Measurements from ENCODE around the gene MYH14. TPM values are rescaled to one million over a fixed set of nuclear protein-coding genes. Genes with fewer than 3 reads are reported as not detected.

The MYH14 gene
- total and polyA plus RNA-seq, 9 of the 15 experiments (the other 6 are each of a cell fraction or from before 2014, with no cell fraction given): 0.04 to 0.86 (median 0.19) TPM; not detected in 2

DNA sequence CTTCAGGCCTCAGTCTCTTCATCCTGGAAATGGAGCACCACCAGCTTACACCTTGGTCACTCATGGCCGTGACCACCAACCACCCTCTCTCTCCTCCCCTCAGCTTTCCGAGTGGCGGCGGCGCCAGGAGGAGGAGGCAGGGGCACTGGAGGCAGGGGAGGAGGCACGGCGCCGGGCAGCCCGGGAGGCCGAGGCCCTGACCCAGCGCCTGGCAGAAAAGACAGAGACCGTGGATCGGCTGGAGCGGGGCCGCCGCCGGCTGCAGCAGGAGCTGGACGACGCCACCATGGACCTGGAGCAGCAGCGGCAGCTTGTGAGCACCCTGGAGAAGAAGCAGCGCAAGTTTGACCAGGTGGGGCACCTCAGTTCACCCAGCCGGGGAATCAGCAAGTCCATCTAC lies 78.1 kb downstream of the MYH14 start:
- Histone ChIP-seq H3K27ac (ENCODE audit: extremely low read depth, low read depth, low read length) (no peak overlapping the region), H3K4me3 (no peak overlapping the region), H3K9me1 (ENCODE audit: control insufficient read depth, insufficient read depth, low read length) (no peaks in the 10 kb centered on the region), H3K9me3 (replicated peaks; ENCODE audit: control insufficient read depth, insufficient read depth, low read depth, low read length) (peaks cover 3% of the 10 kb centered on the region), H3K9ac (ENCODE audit: insufficient read depth in 1 of 2, low read depth in 2 of 2, low read length in 2 of 2) (no peak overlapping the region), H4K20me1 (replicated peaks; ENCODE audit: control insufficient read depth, insufficient read depth, low read length) (no peaks in the 10 kb centered on the region), H3K4me1 (replicated peaks in 1 of 2; ENCODE audit: control insufficient read depth in 2 of 2, insufficient read depth in 2 of 2, low read length in 2 of 2) (peaks cover 0 to 20% of the 10 kb centered on the region in 2 experiments; a peak in 2 of 5 replicates), H3K79me2 (ENCODE audit: control insufficient read depth, insufficient read depth, low read length) (no peaks in the 10 kb centered on the region), H2AFZ (ENCODE audit: low read depth, low read length) (no peak overlapping the region; the same call in 1 of the 2 replicates), H3K36me3 (ENCODE audit: control insufficient read depth, insufficient read depth, low read length) (no peaks in the 10 kb centered on the region), H3K4me2 (ENCODE audit: insufficient read depth, low read length) (no peak overlapping the region), H3K27me3 (ENCODE audit: control insufficient read depth in 2 of 2, insufficient read depth in 2 of 2, low read length in 2 of 2) (peaks cover 8 to 27% of the 10 kb centered on the region in 2 experiments; a peak in 4 of 5 replicates)
- DNase-seq (ENCODE audit: extremely low read depth in 1 of 4, low spot score in 3 of 4) (no peak), FAIRE-seq (no peak), ATAC-seq (no peak)
- no TSS peak for BruUV-seq (replicated peaks)
- in situ Hi-C loops (cut with MboI): no loop called here
- ChIA-PET POLR2A (interaction anchor here (1.0 kb wide), 1 partner anchor 10 kb away, joined by 3 read pairs; no protein-coding TSS in a partner anchor), CTCF (ENCODE audit: low intra/inter-chr PET ratio) (no interaction called here)
- 21% methylated on average over 21 of the region's 22 CpGs for WGBS (ENCODE audit: insufficient coverage, low coverage, missing lambda C conversion rate)
- intact Hi-C loops (cut with micrococcal nuclease): no loop called here
- no peak for TF ChIP-seq ZNF41 (CRISPR knock-in tag; conservative IDR thresholded peaks at IDR 0.05)
- TF ChIP-seq ZNF347 (CRISPR knock-in tag; IDR thresholded peaks at IDR 0.05; ENCODE audit: low read depth): no peak
- TF ChIP-seq STAG1 (CRISPR knock-in tag; IDR thresholded peaks at IDR 0.05; ENCODE audit: borderline replicate concordance): no peak
- no peak for TF ChIP-seq CBX1 (IDR thresholded peaks at IDR 0.05; ENCODE audit: low read depth)
- TF ChIP-seq TAF1 (IDR thresholded peaks at IDR 0.05; ENCODE audit: control insufficient read depth, extremely low read depth, insufficient read depth, low read length, severe bottlenecking): no peak
- TF ChIP-seq MAFG (tag; conservative IDR thresholded peaks at IDR 0.05): no peak
- TF ChIP-seq KAT2B (IDR thresholded peaks at IDR 0.05; ENCODE audit: low read depth, low read length): no peak
- TF ChIP-seq SIN3B (IDR thresholded peaks at IDR 0.05; ENCODE audit: low read depth): no peak
- no peak for TF ChIP-seq PCBP2 (IDR thresholded peaks at IDR 0.05; ENCODE audit: low read depth, low read length, poor library complexity, severe bottlenecking)
- TF ChIP-seq, protein P1, sequence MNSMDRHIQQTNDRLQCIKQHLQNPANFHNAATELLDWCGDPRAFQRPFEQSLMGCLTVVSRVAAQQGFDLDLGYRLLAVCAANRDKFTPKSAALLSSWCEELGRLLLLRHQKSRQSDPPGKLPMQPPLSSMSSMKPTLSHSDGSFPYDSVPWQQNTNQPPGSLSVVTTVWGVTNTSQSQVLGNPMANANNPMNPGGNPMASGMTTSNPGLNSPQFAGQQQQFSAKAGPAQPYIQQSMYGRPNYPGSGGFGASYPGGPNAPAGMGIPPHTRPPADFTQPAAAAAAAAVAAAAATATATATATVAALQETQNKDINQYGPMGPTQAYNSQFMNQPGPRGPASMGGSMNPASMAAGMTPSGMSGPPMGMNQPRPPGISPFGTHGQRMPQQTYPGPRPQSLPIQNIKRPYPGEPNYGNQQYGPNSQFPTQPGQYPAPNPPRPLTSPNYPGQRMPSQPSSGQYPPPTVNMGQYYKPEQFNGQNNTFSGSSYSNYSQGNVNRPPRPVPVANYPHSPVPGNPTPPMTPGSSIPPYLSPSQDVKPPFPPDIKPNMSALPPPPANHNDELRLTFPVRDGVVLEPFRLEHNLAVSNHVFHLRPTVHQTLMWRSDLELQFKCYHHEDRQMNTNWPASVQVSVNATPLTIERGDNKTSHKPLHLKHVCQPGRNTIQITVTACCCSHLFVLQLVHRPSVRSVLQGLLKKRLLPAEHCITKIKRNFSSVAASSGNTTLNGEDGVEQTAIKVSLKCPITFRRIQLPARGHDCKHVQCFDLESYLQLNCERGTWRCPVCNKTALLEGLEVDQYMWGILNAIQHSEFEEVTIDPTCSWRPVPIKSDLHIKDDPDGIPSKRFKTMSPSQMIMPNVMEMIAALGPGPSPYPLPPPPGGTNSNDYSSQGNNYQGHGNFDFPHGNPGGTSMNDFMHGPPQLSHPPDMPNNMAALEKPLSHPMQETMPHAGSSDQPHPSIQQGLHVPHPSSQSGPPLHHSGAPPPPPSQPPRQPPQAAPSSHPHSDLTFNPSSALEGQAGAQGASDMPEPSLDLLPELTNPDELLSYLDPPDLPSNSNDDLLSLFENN (IDR thresholded peaks at IDR 0.05; ENCODE audit: low read depth in 2 of 2, low read length in 2 of 2): no peak
- no peak for TF ChIP-seq RFX5 (IDR thresholded peaks at IDR 0.05; ENCODE audit: low read depth, low read length)
- no peak for TF ChIP-seq NFYB (IDR thresholded peaks at IDR 0.05; ENCODE audit: extremely low read depth, insufficient read length)
- TF ChIP-seq, protein P2, sequence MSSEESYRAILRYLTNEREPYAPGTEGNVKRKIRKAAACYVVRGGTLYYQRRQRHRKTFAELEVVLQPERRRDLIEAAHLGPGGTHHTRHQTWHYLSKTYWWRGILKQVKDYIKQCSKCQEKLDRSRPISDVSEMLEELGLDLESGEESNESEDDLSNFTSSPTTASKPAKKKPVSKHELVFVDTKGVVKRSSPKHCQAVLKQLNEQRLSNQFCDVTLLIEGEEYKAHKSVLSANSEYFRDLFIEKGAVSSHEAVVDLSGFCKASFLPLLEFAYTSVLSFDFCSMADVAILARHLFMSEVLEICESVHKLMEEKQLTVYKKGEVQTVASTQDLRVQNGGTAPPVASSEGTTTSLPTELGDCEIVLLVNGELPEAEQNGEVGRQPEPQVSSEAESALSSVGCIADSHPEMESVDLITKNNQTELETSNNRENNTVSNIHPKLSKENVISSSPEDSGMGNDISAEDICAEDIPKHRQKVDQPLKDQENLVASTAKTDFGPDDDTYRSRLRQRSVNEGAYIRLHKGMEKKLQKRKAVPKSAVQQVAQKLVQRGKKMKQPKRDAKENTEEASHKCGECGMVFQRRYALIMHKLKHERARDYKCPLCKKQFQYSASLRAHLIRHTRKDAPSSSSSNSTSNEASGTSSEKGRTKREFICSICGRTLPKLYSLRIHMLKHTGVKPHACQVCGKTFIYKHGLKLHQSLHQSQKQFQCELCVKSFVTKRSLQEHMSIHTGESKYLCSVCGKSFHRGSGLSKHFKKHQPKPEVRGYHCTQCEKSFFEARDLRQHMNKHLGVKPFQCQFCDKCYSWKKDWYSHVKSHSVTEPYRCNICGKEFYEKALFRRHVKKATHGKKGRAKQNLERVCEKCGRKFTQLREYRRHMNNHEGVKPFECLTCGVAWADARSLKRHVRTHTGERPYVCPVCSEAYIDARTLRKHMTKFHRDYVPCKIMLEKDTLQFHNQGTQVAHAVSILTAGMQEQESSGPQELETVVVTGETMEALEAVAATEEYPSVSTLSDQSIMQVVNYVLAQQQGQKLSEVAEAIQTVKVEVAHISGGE (CRISPR knock-in tag; IDR thresholded peaks at IDR 0.05): no peak
- TF ChIP-seq POLR3A (IDR thresholded peaks at IDR 0.05; ENCODE audit: borderline replicate concordance, extremely low read depth, insufficient read depth, insufficient read length): no peak

Data from K562 (cell line).